Bronchial epithelial cell (primary cell): ENCODE results near the gene ENDOU. TPM values are rescaled to one million over a fixed set of nuclear protein-coding genes. Genes with fewer than 3 reads are reported as not detected.

Source experiments
- DNase-seq: peaks from one replicate; pipeline ENCODE4 v3.0.0-alpha.2; 2010; ENCODE audit warnings: low read depth
- FAIRE-seq: peaks from 2 replicates; lab custom pipeline; 2011; peaks lifted over from hg19 to GRCh38; lab: Jason Lieb, UNC
- H3K27me3 ChIP-seq: 2 replicates; pipeline ENCODE4 v1.5.1; 2011; ENCODE audit warnings: low read length; ENCODE audit not compliant: control insufficient read depth, insufficient read depth
- H3K36me3 ChIP-seq: 2 replicates; pipeline ENCODE4 v1.5.1; 2011; ENCODE audit warnings: low read length; ENCODE audit not compliant: control insufficient read depth, insufficient read depth
- H3K4me3 ChIP-seq: 2 replicates; pipeline ENCODE4 v1.5.1; 2011; ENCODE audit warnings: mild to moderate bottlenecking, low read depth, low read length, control low read depth
- CTCF ChIP-seq: IDR thresholded peaks from 2 replicates; pipeline ENCODE4 v1.5.1; 2011; ENCODE audit warnings: mild to moderate bottlenecking, moderate library complexity, low read length, control low read depth, inconsistent platforms; ENCODE audit not compliant: insufficient read depth, severe bottlenecking
- total RNA-seq: library from RNA; depleted of rRNA; stranded (reverse); fragments of >200 nt; gene quantifications from 2 replicates; pipeline ENCODE4 v1.2.1, GENCODE V29; 2014

The ENDOU gene
- total RNA-seq, 1 donor from 2014 or later = not detected

- DNase-seq (peak; percentile 57), FAIRE-seq (no peak)
- peak; percentile 65 for TF ChIP-seq CTCF
- H3K4me3 ChIP-seq = no peak overlapping the region
- no peaks in the 10 kb centered on the region for H3K36me3 ChIP-seq
- H3K27me3 ChIP-seq = no peaks in the 10 kb centered on the region
Observed at GRCh38 chr12:47767216-47767724, 42.0 kb upstream of the ENDOU start.

GRCh38 chr12:47766502-47767215 lies 41.4 kb upstream of the ENDOU start:
- no peak for TF ChIP-seq CTCF
- FAIRE-seq = no peak
- Histone ChIP-seq H3K27me3 (no peaks in the 10 kb centered on the region), H3K4me3 (no peak overlapping the region), H3K36me3 (no peaks in the 10 kb centered on the region)
- no peak for DNase-seq

GRCh38 chr12:47763481-47764346 lies 38.4 kb upstream of the ENDOU start:
- DNase-seq = peak; percentile 91

GRCh38 chr12:47762850-47763465 lies 37.7 kb upstream of the ENDOU start:
- Histone ChIP-seq H3K27me3 (no peaks in the 10 kb centered on the region), H3K4me3 (no peak overlapping the region), H3K36me3 (no peaks in the 10 kb centered on the region)
- DNase-seq (no peak), FAIRE-seq (no peak)
- TF ChIP-seq CTCF = no peak

More at GRCh38 chr12:47763481-47764346, 38.4 kb upstream of the ENDOU start:
- no peak for TF ChIP-seq CTCF
- Histone ChIP-seq H3K4me3 (no peak overlapping the region), H3K27me3 (no peaks in the 10 kb centered on the region), H3K36me3 (no peaks in the 10 kb centered on the region)
- FAIRE-seq = no peak

- TF ChIP-seq CTCF = peak; percentile 77
- Histone ChIP-seq H3K4me3 (peak within 1 kb of the TSS; percentile 44), H3K27me3 (no peaks in the 10 kb centered on the region), H3K36me3 (no peaks in the 10 kb centered on the region)
- FAIRE-seq = no peak
- peak; percentile 70 for DNase-seq
Observed at GRCh38 chr12:47758834-47759690, 33.8 kb upstream of the ENDOU start, which contains the start of gene RAPGEF3. TSS of gene RAPGEF3 (minus strand) at chr12:47758880. CDS start at chr12:47758556, 324 bp downstream.
